ENCODE results near the gene SLC25A23. TPM values are rescaled to one million over a fixed set of nuclear protein-coding genes. Genes with fewer than 3 reads are reported as not detected.

Gene SLC25A23
- total RNA-seq, 1 donor from 2014 or later: 30.2 TPM

DNA sequence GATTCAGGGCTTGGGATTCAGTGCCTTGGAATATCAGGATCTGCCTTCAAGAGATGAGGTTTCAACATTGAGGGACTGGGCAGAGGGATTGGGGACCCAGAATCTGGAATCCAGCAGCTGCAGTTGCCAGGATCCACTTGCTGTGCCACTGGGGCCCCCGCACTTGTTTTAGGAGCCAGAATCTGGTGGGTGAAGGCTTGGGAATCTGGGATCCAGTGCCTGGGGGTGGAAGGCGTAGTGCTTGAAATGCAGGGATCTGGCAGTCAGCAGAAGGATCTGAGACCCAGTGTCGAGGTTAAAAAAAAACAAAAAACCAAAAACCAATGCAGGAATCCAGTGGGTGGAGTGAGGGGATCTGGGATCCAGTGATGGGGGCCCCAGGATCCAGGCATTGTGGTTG, 18.7 kb downstream of the SLC25A23 start:
- H3K27ac Mint-ChIP-seq (ENCODE audit: unreplicated experiment): no peak overlapping the region
- peaks cover 8% of the 10 kb centered on the region for H3K36me3 Mint-ChIP-seq (ENCODE audit: unreplicated experiment)
- H3K27me3 Mint-ChIP-seq (ENCODE audit: unreplicated experiment): peaks cover 8% of the 10 kb centered on the region
- TF ChIP-seq, protein P1, sequence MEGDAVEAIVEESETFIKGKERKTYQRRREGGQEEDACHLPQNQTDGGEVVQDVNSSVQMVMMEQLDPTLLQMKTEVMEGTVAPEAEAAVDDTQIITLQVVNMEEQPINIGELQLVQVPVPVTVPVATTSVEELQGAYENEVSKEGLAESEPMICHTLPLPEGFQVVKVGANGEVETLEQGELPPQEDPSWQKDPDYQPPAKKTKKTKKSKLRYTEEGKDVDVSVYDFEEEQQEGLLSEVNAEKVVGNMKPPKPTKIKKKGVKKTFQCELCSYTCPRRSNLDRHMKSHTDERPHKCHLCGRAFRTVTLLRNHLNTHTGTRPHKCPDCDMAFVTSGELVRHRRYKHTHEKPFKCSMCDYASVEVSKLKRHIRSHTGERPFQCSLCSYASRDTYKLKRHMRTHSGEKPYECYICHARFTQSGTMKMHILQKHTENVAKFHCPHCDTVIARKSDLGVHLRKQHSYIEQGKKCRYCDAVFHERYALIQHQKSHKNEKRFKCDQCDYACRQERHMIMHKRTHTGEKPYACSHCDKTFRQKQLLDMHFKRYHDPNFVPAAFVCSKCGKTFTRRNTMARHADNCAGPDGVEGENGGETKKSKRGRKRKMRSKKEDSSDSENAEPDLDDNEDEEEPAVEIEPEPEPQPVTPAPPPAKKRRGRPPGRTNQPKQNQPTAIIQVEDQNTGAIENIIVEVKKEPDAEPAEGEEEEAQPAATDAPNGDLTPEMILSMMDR (IDR thresholded peaks at IDR 0.05; ENCODE audit: partially characterized antibody, unreplicated experiment): no peak
- no peak for DNase-seq
- H3K4me1 Mint-ChIP-seq (ENCODE audit: low read depth, unreplicated experiment): no peaks in the 10 kb centered on the region
- peaks cover 1% of the 10 kb centered on the region for H3K9me3 Mint-ChIP-seq (ENCODE audit: unreplicated experiment)
- H3K4me3 Mint-ChIP-seq (ENCODE audit: unreplicated experiment): no peak overlapping the region

DNA sequence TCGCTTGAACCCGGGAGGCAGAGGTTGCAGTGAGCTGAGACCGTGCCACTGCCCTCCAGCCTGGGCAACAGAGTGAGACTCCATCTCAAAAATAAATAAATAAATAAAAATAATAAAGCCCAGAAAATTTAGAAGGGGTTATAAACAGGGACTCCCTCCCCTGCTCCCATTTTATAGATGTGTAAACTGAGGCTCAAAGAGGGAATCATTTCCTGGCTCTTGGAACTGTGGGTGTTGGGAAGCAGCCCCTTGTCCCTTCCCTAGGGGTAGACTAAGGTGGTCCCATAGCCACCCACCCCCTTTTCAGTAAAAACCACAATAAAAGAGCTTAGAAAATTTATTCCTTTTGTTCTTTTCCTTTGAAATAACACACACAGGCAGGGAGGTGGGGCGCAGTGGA, 19.8 kb downstream of the SLC25A23 start:
- Mint-ChIP-seq H3K4me3 (ENCODE audit: unreplicated experiment) (no peak overlapping the region), H3K27ac (ENCODE audit: unreplicated experiment) (no peak overlapping the region)

GRCh38 chr19:6433663-6434062, 25.9 kb downstream of the SLC25A23 start, which contains the start of gene SLC25A41:
Gene SLC25A41, minus strand, starts transcription at chr19:6433763. Its CDS starts 70 bp downstream, at chr19:6433693.
- H3K4me1 Mint-ChIP-seq (ENCODE audit: low read depth, unreplicated experiment): no peaks in the 10 kb centered on the region
- TF ChIP-seq, protein P1 (IDR thresholded peaks at IDR 0.05; ENCODE audit: partially characterized antibody, unreplicated experiment): no peak
- H3K27me3 Mint-ChIP-seq (ENCODE audit: unreplicated experiment): peaks cover 2% of the 10 kb centered on the region
- no peak within 1 kb of the TSS for H3K4me3 Mint-ChIP-seq (ENCODE audit: unreplicated experiment)
- H3K9me3 Mint-ChIP-seq (ENCODE audit: unreplicated experiment): peaks cover 3% of the 10 kb centered on the region
- no peak within 1 kb of the TSS for H3K27ac Mint-ChIP-seq (ENCODE audit: unreplicated experiment)
- no peak for DNase-seq
- no peaks in the 10 kb centered on the region for H3K36me3 Mint-ChIP-seq (ENCODE audit: unreplicated experiment)

More for the DNA sequence above, 19.8 kb downstream of the SLC25A23 start:
- Mint-ChIP-seq H3K36me3 (ENCODE audit: unreplicated experiment) (no peaks in the 10 kb centered on the region), H3K4me1 (ENCODE audit: low read depth, unreplicated experiment) (no peaks in the 10 kb centered on the region), H3K27me3 (ENCODE audit: unreplicated experiment) (peaks cover 8% of the 10 kb centered on the region), H3K9me3 (ENCODE audit: unreplicated experiment) (peaks cover 1% of the 10 kb centered on the region)
- TF ChIP-seq, protein P1 (IDR thresholded peaks at IDR 0.05; ENCODE audit: partially characterized antibody, unreplicated experiment): no peak
- DNase-seq: no peak

DNA sequence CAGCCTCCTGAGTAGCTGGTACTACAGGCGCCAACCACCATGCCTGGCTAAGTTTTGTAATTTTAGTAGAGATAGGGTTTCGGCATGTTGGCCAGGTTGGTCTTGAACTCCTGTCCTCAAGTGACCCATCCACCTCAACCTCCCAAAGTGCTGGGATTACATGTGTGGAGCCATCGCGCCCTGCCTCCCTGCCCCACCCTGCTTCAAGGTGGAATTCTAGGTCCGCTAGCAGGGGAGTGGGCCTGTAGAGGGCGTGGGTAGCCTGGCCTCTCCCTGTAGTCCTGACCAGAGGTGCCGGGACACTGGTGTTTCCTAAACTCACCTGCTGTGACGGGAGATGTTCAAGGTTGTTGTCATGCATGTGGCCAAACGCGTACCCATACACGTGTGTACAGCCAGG, 26.4 kb downstream of the SLC25A23 start:
- no peaks in the 10 kb centered on the region for H3K36me3 Mint-ChIP-seq (ENCODE audit: unreplicated experiment)
- H3K27me3 Mint-ChIP-seq (ENCODE audit: unreplicated experiment): peaks cover 2% of the 10 kb centered on the region

DNA sequence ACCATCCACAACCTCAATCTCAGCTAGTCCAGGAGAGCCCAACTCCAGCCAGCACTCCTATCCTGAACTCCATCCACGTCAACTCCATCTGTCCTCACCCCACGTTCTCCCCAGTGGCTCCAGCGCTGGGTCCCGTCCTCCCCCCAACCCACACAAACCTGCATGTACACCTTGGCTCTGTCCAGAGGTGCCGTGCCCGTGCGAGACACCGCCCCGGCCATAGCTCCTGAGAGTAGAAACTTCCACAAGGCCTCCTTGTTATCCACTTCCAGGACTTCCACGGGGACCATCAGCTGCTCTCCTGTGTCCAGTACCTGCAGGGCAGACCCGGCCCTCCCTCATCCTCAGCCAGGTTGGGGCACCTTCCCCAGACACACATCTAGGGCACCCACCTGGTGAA, 27.7 kb downstream of the SLC25A23 start:
- Mint-ChIP-seq H3K4me3 (ENCODE audit: unreplicated experiment) (no peak overlapping the region), H3K27ac (ENCODE audit: unreplicated experiment) (no peak overlapping the region), H3K9me3 (ENCODE audit: unreplicated experiment) (peaks cover 5% of the 10 kb centered on the region), H3K27me3 (ENCODE audit: unreplicated experiment) (peaks cover 2% of the 10 kb centered on the region), H3K36me3 (ENCODE audit: unreplicated experiment) (no peaks in the 10 kb centered on the region), H3K4me1 (ENCODE audit: low read depth, unreplicated experiment) (no peaks in the 10 kb centered on the region)
- DNase-seq: no peak
- TF ChIP-seq, protein P1 (IDR thresholded peaks at IDR 0.05; ENCODE audit: partially characterized antibody, unreplicated experiment): no peak

More for the DNA sequence above, 26.4 kb downstream of the SLC25A23 start:
- no peak for DNase-seq
- H3K4me3 Mint-ChIP-seq (ENCODE audit: unreplicated experiment): no peak overlapping the region
- H3K9me3 Mint-ChIP-seq (ENCODE audit: unreplicated experiment): peaks cover 2% of the 10 kb centered on the region
- H3K27ac Mint-ChIP-seq (ENCODE audit: unreplicated experiment): no peak overlapping the region
- no peaks in the 10 kb centered on the region for H3K4me1 Mint-ChIP-seq (ENCODE audit: low read depth, unreplicated experiment)
- TF ChIP-seq, protein P1 (IDR thresholded peaks at IDR 0.05; ENCODE audit: partially characterized antibody, unreplicated experiment): no peak
